HCT116 (cell line): ENCODE results near the gene CLTC. TPM values are rescaled to one million over a fixed set of nuclear protein-coding genes. Genes with fewer than 3 reads are reported as not detected.
"Not testable (repeated sequence)": the region's sequence is repeated elsewhere in the genome, so short reads cannot be mapped to it uniquely, and the experiment has no call there.

Source experiments
- ATAC-seq: fragments of 200-7000 bp; cut with Tn5 transposase; 2 replicates; pipeline ENCODE4 v1.9.1; 2020; ENCODE audit warnings: mild to moderate bottlenecking, moderate library complexity
- BruUV-seq: library from RNA; stranded (reverse); fragments of 400-500 nt; replicated peaks from 2 replicates; lab custom pipeline; 2021; lab: Mats Ljungman, UMichigan
- CTCF ChIA-PET: fragments of 300-600 bp; sonication (Branson Sonifier 250); formaldehyde crosslinking; loops from one replicate; lab custom pipeline; 2021; ENCODE audit warnings: antibody characterized with exemption; lab: Charles Lee
- POLR2A ChIA-PET: fragments of 300-600, 350-600 bp; sonication (Branson Sonifier 250); formaldehyde crosslinking; loops from one replicate; lab custom pipeline; 2021; ENCODE audit warnings: antibody characterized with exemption; lab: Charles Lee
- RAD21 ChIA-PET, 2 experiments: fragments of 300-600 bp; sonication (Branson Sonifier 250); formaldehyde crosslinking; loops; one replicate each; lab custom pipeline; 2023; ENCODE audit warnings: low total read pairs in 2 of 2; ENCODE audit not compliant: uncharacterized antibody in 2 of 2, unreplicated experiment in 2 of 2, low non-redundant PET in 1 of 2; lab: Charles Lee
- DNase-seq: peaks from one replicate; pipeline ENCODE4 v3.0.0-alpha.2; 2010; ENCODE audit warnings: low read depth, low spot score
- H2AFZ ChIP-seq: fragments of 200-600 bp; shearing (Covaris generic), sonication (generic); 2 replicates; pipeline ENCODE4 v1.6.1; 2017; ENCODE audit warnings: low read depth, mixed run types, mixed read lengths, antibody characterized with exemption, low read length; ENCODE audit not compliant: poor library complexity, severe bottlenecking
- H3K27ac ChIP-seq: 2 replicates; pipeline ENCODE4 v1.5.1; 2012; ENCODE audit warnings: low read depth, low read length
- H3K27me3 ChIP-seq: fragments of 200-600 bp; sonication (generic); 2 replicates; pipeline ENCODE4 v1.6.1; 2016; ENCODE audit warnings: mixed run types, low read length, mixed read lengths; ENCODE audit not compliant: insufficient read depth
- H3K36me3 ChIP-seq, 2 experiments: fragments of 200-500 bp in 1 of 2; fragments of 200-600 bp in 1 of 2; sonication (Bioruptor generic) in 1 of 2; sonication (generic) in 1 of 2; 2 replicates each; pipeline versions ENCODE4 v1.5.1 to v1.6.1; 2014 to 2016; ENCODE audit warnings: low read length in 2 of 2, inconsistent platforms in 1 of 2, mixed read lengths in 1 of 2, mixed run types in 1 of 2; ENCODE audit not compliant: insufficient read depth in 2 of 2, control insufficient read depth in 1 of 2
- H3K4me1 ChIP-seq, 2 experiments: fragments of 200-600 bp in 1 of 2; sonication (generic) in 1 of 2; 2 replicates each; pipeline versions ENCODE4 v1.5.1 to v1.6.1; 2012 to 2017; ENCODE audit warnings: low read length in 2 of 2, inconsistent platforms in 1 of 2, mild to moderate bottlenecking in 1 of 2, mixed read lengths in 1 of 2, mixed run types in 1 of 2, moderate library complexity in 1 of 2; ENCODE audit not compliant: insufficient read depth in 2 of 2, control insufficient read depth in 1 of 2
- H3K4me2 ChIP-seq: fragments of 200-600 bp; sonication (generic); 2 replicates; pipeline ENCODE4 v1.6.1; 2017; ENCODE audit warnings: mixed run types, low read length, mixed read lengths
- H3K4me3 ChIP-seq, 2 experiments: fragments of 200-600 bp in 1 of 2; sonication (generic) in 1 of 2; replicated peaks in 1 of 2; 2 replicates each; pipeline ENCODE4 v1.5.1; 2011 to 2016; ENCODE audit warnings: low read length in 2 of 2, control low read depth in 1 of 2, low read depth in 1 of 2, mild to moderate bottlenecking in 1 of 2, mixed read lengths in 1 of 2, mixed run types in 1 of 2
- H3K79me2 ChIP-seq: fragments of 200-600 bp; sonication (generic); 2 replicates; pipeline ENCODE4 v1.6.1; 2017; ENCODE audit warnings: mild to moderate bottlenecking, mixed run types, low read length, moderate library complexity, mixed read lengths; ENCODE audit not compliant: insufficient read depth
- H3K9ac ChIP-seq: fragments of 200-600 bp; sonication (generic); 2 replicates; pipeline ENCODE4 v1.6.1; 2016; ENCODE audit warnings: low read length, mixed read lengths
- H3K9me2 ChIP-seq: fragments of 200-600 bp; sonication (generic), shearing (Covaris generic); 2 replicates; pipeline ENCODE4 v1.6.1; 2017; ENCODE audit warnings: mixed run types, mild to moderate bottlenecking, moderate library complexity; ENCODE audit not compliant: insufficient read depth
- H3K9me3 ChIP-seq, 2 experiments: fragments of 200-500 bp in 1 of 2; fragments of 200-600 bp in 1 of 2; sonication (Bioruptor generic) in 1 of 2; sonication (generic) in 1 of 2; 2 replicates each; pipeline ENCODE4 v1.6.1; 2014 to 2017; ENCODE audit warnings: low read length in 2 of 2, mixed read lengths in 2 of 2, inconsistent platforms in 1 of 2, low read depth in 1 of 2, mild to moderate bottlenecking in 1 of 2, mixed run types in 1 of 2, moderate library complexity in 1 of 2; ENCODE audit not compliant: control insufficient read depth in 1 of 2, insufficient read depth in 1 of 2
- H4K20me1 ChIP-seq: fragments of 200-600 bp; sonication (generic), shearing (Covaris generic); 2 replicates; pipeline ENCODE4 v1.6.1; 2017; ENCODE audit warnings: mixed run types, mild to moderate bottlenecking, moderate library complexity; ENCODE audit not compliant: insufficient read depth
- ELF1 ChIP-seq: IDR thresholded peaks from 2 replicates; pipeline ENCODE4 v1.6.1; 2012; ENCODE audit warnings: low read depth, borderline replicate concordance
- EZH2 ChIP-seq: fragments of 200-600 bp; sonication (generic); IDR thresholded peaks from 2 replicates; pipeline ENCODE4 v1.6.1; 2017; ENCODE audit warnings: antibody characterized with exemption, mixed run types
- POLR2A ChIP-seq: IDR thresholded peaks from 2 replicates; pipeline ENCODE4 v1.7.0; 2011; ENCODE audit warnings: borderline replicate concordance; ENCODE audit not compliant: insufficient read depth, insufficient read length; ENCODE audit errors: extremely low read depth
- RAD21 ChIP-seq: IDR thresholded peaks from 2 replicates; pipeline ENCODE4 v1.6.1; 2012; ENCODE audit warnings: low read depth, mild to moderate bottlenecking
- SP1 ChIP-seq: IDR thresholded peaks from 2 replicates; pipeline ENCODE4 v1.6.1; 2012; ENCODE audit warnings: low read depth
- SRF ChIP-seq: IDR thresholded peaks from 2 replicates; pipeline ENCODE4 v1.6.1; 2012; ENCODE audit warnings: low read depth
- ZNF274 ChIP-seq: fragments of 200-500 bp; sonication (Bioruptor generic); IDR thresholded peaks from 2 replicates; pipeline ENCODE4 v1.6.1; 2014; ENCODE audit warnings: mild to moderate bottlenecking, low read depth, low read length, inconsistent platforms
- intact Hi-C: fragments of 100-400 bp; cut with micrococcal nuclease; formaldehyde crosslinking; loops from 2 replicates; pipeline ENCODE4 v1.10.0; 2022
- total RNA-seq: library from RNA; stranded (reverse); gene quantifications from one replicate; pipeline ENCODE4 v1.2.1, GENCODE V29; 2021; ENCODE audit not compliant: unreplicated experiment
- TF ChIP-seq, protein P1 (sequence below): IDR thresholded peaks from 2 replicates; pipeline ENCODE4 v1.6.1; 2012
- TF ChIP-seq, protein P2 (sequence below): IDR thresholded peaks from 2 replicates; pipeline ENCODE4 v1.6.1; 2012

The CLTC gene
- total RNA-seq, 1 experiment from 2014 or later: 351 TPM

GRCh38 chr17:59652119-59652518 lies 32.4 kb downstream of the CLTC start:
- H3K79me2 ChIP-seq: peaks cover 93% of the 10 kb centered on the region
- peaks cover 26% of the 10 kb centered on the region; the same call in 1 of the 2 replicates for H4K20me1 ChIP-seq
- RAD21 ChIA-PET: no interaction called here
- BruUV-seq: no TSS peak
- POLR2A ChIA-PET: no interaction called here
- no peak overlapping the region for H2AFZ ChIP-seq
- H3K9ac ChIP-seq: no peak overlapping the region
- intact Hi-C loops: no loop called here
- H3K4me1 ChIP-seq: no peaks in the 10 kb centered on the region
- no peak for DNase-seq
- H3K9me3 ChIP-seq: no peaks in the 10 kb centered on the region; a peak in 2 of 4 replicates
- H3K36me3 ChIP-seq: peaks cover 81 to 84% of the 10 kb centered on the region in 2 experiments
- H3K27ac ChIP-seq: no peak overlapping the region
- no peaks in the 10 kb centered on the region for H3K27me3 ChIP-seq
- no peak overlapping the region for H3K4me3 ChIP-seq
- ATAC-seq: no peak
- no peak overlapping the region for H3K4me2 ChIP-seq
- H3K9me2 ChIP-seq: no peaks in the 10 kb centered on the region
- CTCF ChIA-PET: no interaction called here
- TF ChIP-seq POLR2A (no peak), SP1 (no peak), SRF (no peak), EZH2 (no peak), RAD21 (no peak), ELF1 (no peak), ZNF274 (no peak)
- TF ChIP-seq, protein P1, sequence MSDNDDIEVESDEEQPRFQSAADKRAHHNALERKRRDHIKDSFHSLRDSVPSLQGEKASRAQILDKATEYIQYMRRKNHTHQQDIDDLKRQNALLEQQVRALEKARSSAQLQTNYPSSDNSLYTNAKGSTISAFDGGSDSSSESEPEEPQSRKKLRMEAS: no peak
- TF ChIP-seq, protein P2, sequence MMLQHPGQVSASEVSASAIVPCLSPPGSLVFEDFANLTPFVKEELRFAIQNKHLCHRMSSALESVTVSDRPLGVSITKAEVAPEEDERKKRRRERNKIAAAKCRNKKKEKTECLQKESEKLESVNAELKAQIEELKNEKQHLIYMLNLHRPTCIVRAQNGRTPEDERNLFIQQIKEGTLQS: no peak
- TF ChIP-seq, all 23 proteins: peak for 0

DNA sequence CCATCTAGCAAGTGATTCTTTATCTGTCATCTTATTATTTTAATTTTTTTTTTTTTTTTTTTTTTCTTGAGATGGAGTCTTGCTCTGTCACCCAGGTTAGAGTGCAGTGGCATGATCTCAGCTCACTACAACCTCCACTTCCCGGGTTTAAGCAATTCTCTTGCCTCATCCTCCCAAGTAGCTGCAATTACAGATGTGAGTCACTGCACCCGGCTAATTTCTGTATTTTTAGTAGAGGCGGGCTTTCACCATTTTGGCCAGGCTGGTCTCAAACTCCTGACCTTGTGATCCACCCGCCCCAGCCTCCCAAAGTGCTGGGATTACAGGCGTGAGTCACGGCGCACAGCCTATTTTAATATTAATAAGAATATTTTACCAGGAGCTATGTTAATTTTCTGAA lies 36.9 kb downstream of the CLTC start:
- H3K27ac ChIP-seq, H3K9me2 ChIP-seq, H3K4me2 ChIP-seq, CTCF ChIA-PET, RAD21 ChIA-PET, DNase-seq, H3K4me1 ChIP-seq, H3K27me3 ChIP-seq, BruUV-seq, intact Hi-C loops, POLR2A ChIA-PET, H3K9ac ChIP-seq, H3K9me3 ChIP-seq, H2AFZ ChIP-seq, H3K4me3 ChIP-seq, ATAC-seq: not testable (repeated sequence)
- Histone ChIP-seq H3K36me3 (peaks cover 72 to 75% of the 10 kb centered on the region in 2 experiments), H4K20me1 (peaks cover 11% of the 10 kb centered on the region; the same call in 1 of the 2 replicates), H3K79me2 (peaks cover 84% of the 10 kb centered on the region)
